Ectodermal cell (in vitro differentiated cells): ENCODE measurements around the gene NUP62. TPM values are rescaled to one million over a fixed set of nuclear protein-coding genes. Genes with fewer than 3 reads are reported as not detected.
"Not testable (repeated sequence)": the region's sequence is repeated elsewhere in the genome, so short reads cannot be mapped to it uniquely, and the experiment has no call there.

ENCODE experiments used
- H3K27ac ChIP-seq: 2 replicates; pipeline ENCODE4 v1.7.0; 2013; ENCODE audit warnings: mild to moderate bottlenecking, low read depth, low read length; ENCODE audit not compliant: insufficient read depth, poor library complexity, severe bottlenecking
- H3K27me3 ChIP-seq: 2 replicates; pipeline ENCODE4 v1.7.0; 2013; ENCODE audit warnings: mild to moderate bottlenecking, low read length; ENCODE audit not compliant: insufficient read depth, control insufficient read depth, poor library complexity, severe bottlenecking
- H3K36me3 ChIP-seq: one replicate; pipeline ENCODE4 v1.7.0; 2013; ENCODE audit warnings: low read length; ENCODE audit not compliant: control insufficient read depth, insufficient read depth
- H3K4me1 ChIP-seq: one replicate; pipeline ENCODE4 v1.7.0; 2013; ENCODE audit warnings: low read length; ENCODE audit not compliant: control insufficient read depth, insufficient read depth
- H3K4me3 ChIP-seq: 2 replicates; pipeline ENCODE4 v1.7.0; 2013; ENCODE audit warnings: low read depth, low read length, control low read depth; ENCODE audit not compliant: insufficient read depth
- H3K9me3 ChIP-seq: 2 replicates; pipeline ENCODE4 v1.7.0; 2013; ENCODE audit warnings: mild to moderate bottlenecking, low read length, moderate library complexity; ENCODE audit not compliant: control insufficient read depth
- WGBS, 2 experiments: methylation state at CpG; one replicate each; pipeline ENCODE4 v1.1.7; 2013; ENCODE audit warnings: missing lambda C conversion rate in 2 of 2; 5-methylcytosine and 5-hydroxymethylcytosine counted together
- polyA plus RNA-seq, 4 experiments: library from polyadenylated mRNA; stranded (reverse); fragments of 50-300 nt; gene quantifications; one replicate each; pipeline ENCODE4 v1.2.3, GENCODE V29; 2013

The NUP62 gene, protein sequence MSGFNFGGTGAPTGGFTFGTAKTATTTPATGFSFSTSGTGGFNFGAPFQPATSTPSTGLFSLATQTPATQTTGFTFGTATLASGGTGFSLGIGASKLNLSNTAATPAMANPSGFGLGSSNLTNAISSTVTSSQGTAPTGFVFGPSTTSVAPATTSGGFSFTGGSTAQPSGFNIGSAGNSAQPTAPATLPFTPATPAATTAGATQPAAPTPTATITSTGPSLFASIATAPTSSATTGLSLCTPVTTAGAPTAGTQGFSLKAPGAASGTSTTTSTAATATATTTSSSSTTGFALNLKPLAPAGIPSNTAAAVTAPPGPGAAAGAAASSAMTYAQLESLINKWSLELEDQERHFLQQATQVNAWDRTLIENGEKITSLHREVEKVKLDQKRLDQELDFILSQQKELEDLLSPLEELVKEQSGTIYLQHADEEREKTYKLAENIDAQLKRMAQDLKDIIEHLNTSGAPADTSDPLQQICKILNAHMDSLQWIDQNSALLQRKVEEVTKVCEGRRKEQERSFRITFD
- 109 TPM for polyA plus RNA-seq (2013, experiment 1 of 4)
- 119 TPM for polyA plus RNA-seq (2013, experiment 2 of 4)
- polyA plus RNA-seq (2013, experiment 3 of 4), result 90.7 TPM
- polyA plus RNA-seq (2013, experiment 4 of 4), result 95.0 TPM

DNA sequence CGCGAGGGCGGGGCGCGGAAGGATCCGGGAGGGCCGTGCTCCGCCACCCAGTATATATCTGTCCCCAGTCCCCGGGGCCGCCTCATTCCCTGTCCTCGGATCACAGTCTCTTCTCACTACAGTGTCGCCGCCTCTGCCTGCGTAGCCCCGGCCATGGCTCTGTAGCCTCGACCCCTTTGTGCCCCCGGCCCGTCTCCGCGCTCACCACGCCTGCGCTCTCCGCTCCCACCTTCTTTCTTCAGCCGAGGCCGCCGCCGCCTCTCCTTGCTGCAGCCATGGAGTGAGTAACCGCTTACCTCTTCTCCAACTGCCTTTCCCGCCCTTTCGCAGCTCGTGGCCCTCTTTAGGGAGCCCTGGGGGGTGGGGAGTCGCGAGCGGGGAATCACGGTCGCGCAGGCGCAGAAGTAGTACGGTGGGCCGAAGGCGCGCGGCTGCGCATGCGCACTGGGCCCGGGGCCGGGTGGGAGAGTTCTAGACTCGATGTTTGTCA, at the start of gene NUP62, which contains the start of gene ATF5:
Gene NUP62, minus strand, starts transcription at position 384 of the 490 bp plus-strand sequence. CDS start 19,697 bp downstream, outside the sequence.
Gene ATF5, plus strand, starts transcription at position 85 of the 490 bp plus-strand sequence. CDS start 1,646 bp downstream, outside the sequence.
- Histone ChIP-seq H3K27ac (peak within 1 kb of the TSS; percentile 93), H3K4me3 (peak within 1 kb of the TSS; percentile 78), H3K4me1 (peaks cover 10% of the 10 kb centered on the region), H3K36me3 (peaks cover 16% of the 10 kb centered on the region), H3K9me3 (no peaks in the 10 kb centered on the region), H3K27me3 (no peaks in the 10 kb centered on the region)
- 0% methylated on average over 48 of the region's 48 CpGs for WGBS, 2 experiments

DNA sequence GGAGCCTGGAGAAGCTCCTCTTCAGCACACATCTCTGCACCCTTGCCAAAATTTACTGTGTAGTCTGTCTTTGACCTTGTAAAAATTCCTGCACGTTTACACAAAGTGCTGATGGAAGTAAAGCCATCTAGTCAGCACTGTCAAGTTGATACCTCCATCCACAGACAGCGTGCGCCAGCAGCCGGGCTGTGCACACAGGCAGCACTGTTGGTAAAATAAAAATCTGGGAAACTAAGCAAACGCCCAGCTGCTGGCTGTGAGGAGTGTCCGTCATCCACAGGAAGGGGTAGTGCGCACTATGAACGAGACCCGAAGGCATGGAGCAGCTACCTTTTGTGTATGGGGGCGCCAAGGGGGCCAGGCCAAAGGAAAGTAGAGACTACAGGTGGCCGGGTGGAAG, 49.0 kb upstream of the NUP62 start:
- no peaks in the 10 kb centered on the region for H3K9me3 ChIP-seq
- H3K36me3 ChIP-seq, result no peaks in the 10 kb centered on the region
- 93 to 94% methylated on average over 11 of the region's 11 CpGs for WGBS, 2 experiments
- no peak overlapping the region for H3K4me3 ChIP-seq
- no peaks in the 10 kb centered on the region for H3K27me3 ChIP-seq
- no peak overlapping the region for H3K27ac ChIP-seq
- no peaks in the 10 kb centered on the region for H3K4me1 ChIP-seq

DNA sequence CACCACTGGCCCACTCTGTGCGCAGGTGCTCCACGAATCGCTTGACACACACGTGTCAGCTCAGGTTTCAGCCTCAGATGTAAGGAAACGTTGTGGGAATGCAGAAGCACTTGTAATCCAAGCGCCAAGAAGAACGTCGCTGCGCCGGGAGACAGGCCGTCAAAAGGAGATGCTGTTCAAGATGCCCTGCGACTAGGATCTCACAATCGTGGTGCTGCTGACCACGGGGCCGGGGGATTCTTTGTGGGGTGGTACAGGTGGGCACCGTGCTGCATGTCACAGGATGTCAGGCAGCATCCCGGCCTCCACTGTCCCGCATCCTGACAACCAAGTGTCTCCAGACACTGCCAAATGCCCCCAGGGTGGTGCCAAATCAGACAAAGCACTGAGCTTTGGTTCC, 48.6 kb upstream of the NUP62 start:
- WGBS, 2 experiments, result 91 to 92% methylated on average over 18 of the region's 18 CpGs
- no peaks in the 10 kb centered on the region for H3K36me3 ChIP-seq
- no peak overlapping the region for H3K4me3 ChIP-seq
- no peak overlapping the region for H3K27ac ChIP-seq
- no peaks in the 10 kb centered on the region for H3K9me3 ChIP-seq
- no peaks in the 10 kb centered on the region for H3K27me3 ChIP-seq
- no peaks in the 10 kb centered on the region for H3K4me1 ChIP-seq

DNA sequence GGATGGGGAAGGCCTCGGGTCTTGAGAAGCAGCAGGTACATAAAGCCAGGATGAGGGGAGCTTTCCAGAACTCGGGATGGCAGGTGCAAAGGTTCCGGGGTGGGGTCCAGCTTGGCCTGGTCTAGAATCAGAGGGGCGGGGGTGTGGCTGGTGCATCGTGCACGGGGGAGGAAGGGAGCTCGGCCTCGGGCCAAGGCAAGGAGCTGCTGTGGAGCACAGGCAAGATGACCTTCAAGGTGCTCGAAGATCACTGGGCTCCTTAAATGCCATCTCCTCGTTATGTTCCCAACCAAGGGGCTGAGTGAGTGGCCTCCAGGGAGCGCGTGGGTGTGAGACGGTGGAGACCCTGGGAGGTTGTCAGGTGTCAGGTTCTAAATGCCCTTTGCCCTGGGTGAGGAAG, 47.8 kb upstream of the NUP62 start:
- 92% methylated on average over 13 of the region's 13 CpGs for WGBS, 2 experiments
- H3K27ac ChIP-seq, result no peak overlapping the region
- H3K9me3 ChIP-seq, result no peaks in the 10 kb centered on the region
- no peaks in the 10 kb centered on the region for H3K27me3 ChIP-seq
- H3K4me3 ChIP-seq, result no peak overlapping the region
- no peaks in the 10 kb centered on the region for H3K4me1 ChIP-seq
- no peaks in the 10 kb centered on the region for H3K36me3 ChIP-seq

DNA sequence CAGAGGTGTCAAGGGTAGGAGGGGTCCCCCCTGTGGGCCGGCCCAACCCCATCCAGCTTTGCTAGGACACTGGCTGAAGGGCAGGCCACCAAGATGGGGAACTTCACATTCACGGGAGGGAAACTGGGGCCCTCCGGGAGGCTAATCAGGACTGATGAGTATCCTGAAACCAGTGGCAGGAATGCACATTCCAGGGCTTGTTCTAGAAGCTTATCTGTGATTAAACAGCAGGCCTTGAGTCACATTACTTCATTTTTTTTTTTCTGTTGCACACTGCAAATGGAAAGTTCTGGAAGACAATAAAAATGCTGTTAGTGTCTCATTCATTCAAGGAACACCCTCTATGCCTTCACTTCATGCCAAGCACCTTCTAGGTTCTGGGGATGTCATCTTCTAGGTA, 47.2 kb upstream of the NUP62 start:
- H3K36me3 ChIP-seq, result no peaks in the 10 kb centered on the region
- no peak overlapping the region for H3K27ac ChIP-seq
- no peaks in the 10 kb centered on the region for H3K9me3 ChIP-seq
- H3K4me1 ChIP-seq, result no peaks in the 10 kb centered on the region
- H3K4me3 ChIP-seq, result no peak overlapping the region
- H3K27me3 ChIP-seq, result no peaks in the 10 kb centered on the region
- 92 to 94% methylated on average over 3 of the region's 3 CpGs for WGBS, 2 experiments

DNA sequence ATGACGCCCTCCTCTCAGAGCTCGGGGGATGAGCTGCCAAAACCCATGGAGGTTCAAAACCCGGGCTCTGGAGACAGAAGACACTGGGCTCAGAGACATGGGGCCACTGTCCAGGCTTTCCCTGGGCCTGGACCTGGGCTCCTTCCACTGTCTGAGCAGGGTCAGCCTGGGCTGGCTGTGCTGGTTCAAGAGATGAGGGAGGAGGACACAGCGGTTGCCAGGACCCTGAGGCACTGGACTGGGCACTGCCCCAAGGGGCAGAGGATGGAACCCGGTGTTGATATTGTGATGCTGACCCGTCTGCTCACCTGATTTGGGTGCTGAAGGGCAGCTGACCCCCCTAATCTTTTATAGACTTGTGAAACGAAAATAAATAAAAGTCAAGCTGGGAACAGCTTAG, 45.7 kb upstream of the NUP62 start:
- Histone ChIP-seq H3K36me3 (no peaks in the 10 kb centered on the region), H3K27ac (no peak overlapping the region), H3K4me3 (no peak overlapping the region), H3K27me3 (no peaks in the 10 kb centered on the region), H3K4me1 (no peaks in the 10 kb centered on the region), H3K9me3 (no peaks in the 10 kb centered on the region)
- 89 to 91% methylated on average over 7 of the region's 7 CpGs for whole genome bisulfite sequencing, 2 experiments

DNA sequence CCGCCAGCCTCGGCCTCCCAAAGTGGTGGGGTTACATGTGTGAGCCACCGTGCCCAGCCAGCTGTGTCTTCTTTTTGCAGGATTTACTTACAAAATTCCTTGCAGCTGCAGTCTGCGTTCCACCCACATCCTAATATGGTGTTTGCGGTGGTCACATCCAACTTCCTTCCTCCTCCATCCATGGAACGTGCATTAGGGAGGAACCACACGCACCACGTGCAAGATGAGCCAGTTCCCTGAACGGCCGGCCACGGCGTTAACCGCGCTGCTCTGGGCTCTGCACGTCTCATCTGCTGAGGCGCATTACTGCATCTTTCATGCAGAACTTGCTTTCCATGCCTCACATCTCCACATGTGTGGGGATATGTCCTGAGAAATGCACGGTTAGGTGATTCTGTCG, 44.7 kb upstream of the NUP62 start:
- Histone ChIP-seq H3K9me3 (no peaks in the 10 kb centered on the region), H3K4me3 (no peak overlapping the region), H3K36me3 (no peaks in the 10 kb centered on the region), H3K4me1 (no peaks in the 10 kb centered on the region), H3K27me3 (no peaks in the 10 kb centered on the region), H3K27ac (no peak overlapping the region)
- WGBS, 2 experiments, result 91% methylated on average over 18 of the region's 18 CpGs

DNA sequence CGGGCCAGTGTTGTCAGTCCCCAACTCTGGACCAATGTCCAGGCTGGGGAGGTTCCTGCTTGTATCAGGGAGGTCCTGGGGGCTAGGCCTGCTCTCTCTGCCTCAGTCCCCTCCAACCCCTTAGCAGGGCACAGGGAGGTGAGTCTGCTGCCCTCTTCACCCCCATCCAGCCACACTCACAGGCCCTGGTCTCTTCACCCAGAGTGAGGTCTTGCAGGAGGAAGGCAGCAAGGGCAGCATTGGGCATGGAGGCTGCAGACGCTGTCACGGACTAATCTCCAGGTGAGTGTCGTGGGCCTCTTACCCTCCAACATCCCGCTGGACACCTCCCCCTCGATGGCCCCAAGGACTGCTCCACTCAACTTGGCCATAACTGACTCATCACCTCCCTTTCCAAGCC, 43.5 kb upstream of the NUP62 start:
- Histone ChIP-seq H3K36me3 (no peaks in the 10 kb centered on the region), H3K27ac (no peak overlapping the region), H3K9me3 (no peaks in the 10 kb centered on the region), H3K4me3 (no peak overlapping the region), H3K27me3 (no peaks in the 10 kb centered on the region), H3K4me1 (no peaks in the 10 kb centered on the region)
- WGBS, 2 experiments, result 90 to 92% methylated on average over 6 of the region's 6 CpGs

DNA sequence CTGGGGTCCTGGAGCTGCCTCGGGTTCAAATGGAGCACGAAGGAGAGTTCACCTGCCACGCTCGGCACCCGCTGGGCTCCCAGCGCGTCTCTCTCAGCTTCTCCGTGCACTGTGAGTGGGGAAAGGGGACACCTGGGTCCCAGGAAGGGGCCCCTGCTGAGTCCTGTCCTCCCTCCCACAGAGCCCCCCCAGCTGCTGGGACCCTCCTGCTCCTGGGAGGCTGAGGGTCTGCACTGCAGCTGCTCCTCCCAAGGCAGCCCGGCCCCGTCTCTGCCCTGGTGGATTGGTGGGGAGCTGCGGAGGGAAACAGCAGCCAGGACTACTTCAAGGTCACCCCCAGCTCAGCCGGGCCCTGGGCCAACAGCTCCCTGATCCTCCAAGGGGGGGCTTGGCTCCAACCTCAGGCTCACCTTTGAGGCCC, 42.7 kb upstream of the NUP62 start:
- WGBS, 2 experiments, result 79 to 88% methylated on average over 12 of the region's 12 CpGs
- Histone ChIP-seq H3K27ac (no peak overlapping the region), H3K9me3 (no peaks in the 10 kb centered on the region), H3K4me3 (no peak overlapping the region), H3K27me3 (no peaks in the 10 kb centered on the region), H3K4me1 (no peaks in the 10 kb centered on the region), H3K36me3 (no peaks in the 10 kb centered on the region)

DNA sequence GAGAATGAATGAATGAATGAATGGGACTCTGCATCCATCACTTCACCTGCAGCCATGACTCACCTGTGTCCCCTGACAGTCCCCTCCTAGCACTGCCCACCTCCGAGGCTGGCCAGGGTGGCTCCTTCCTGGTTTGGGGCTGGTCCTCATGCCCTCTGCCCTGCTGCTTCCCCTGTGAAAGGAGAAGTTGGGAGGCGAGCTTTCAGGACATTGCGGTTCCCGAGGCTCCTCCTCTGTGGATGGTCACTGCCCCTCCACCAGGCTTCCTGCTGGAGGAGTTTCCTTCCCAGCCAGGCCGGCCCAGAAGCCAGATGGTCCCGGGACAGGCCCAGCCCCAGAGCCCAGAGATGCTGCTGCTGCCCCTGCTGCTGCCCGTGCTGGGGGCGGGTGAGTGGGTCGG, 40.1 kb upstream of the NUP62 start:
- H3K4me1 ChIP-seq, H3K4me3 ChIP-seq, H3K27ac ChIP-seq, H3K27me3 ChIP-seq, H3K9me3 ChIP-seq, H3K36me3 ChIP-seq: not testable (repeated sequence)
- WGBS, 2 experiments, result 85 to 89% methylated on average over 4 of the region's 9 CpGs
